Transverse colon (tissue), 4 donors: ENCODE results near the gene RBP3. TPM values are rescaled to one million over a fixed set of nuclear protein-coding genes. Genes with fewer than 3 reads are reported as not detected.

Experiments
- DNase-seq: peaks from one replicate; pipeline ENCODE4 v3.0.0-alpha.2; 2019
- H3K27ac ChIP-seq, 4 donors: fragments of 200-600 bp; sonication (generic); 2 replicates each; pipeline ENCODE4 v1.5.1; 2016 to 2018; ENCODE audit warnings: inconsistent platforms in 4 of 4
- H3K27me3 ChIP-seq: fragments of 200-600 bp; sonication (generic); 2 replicates; pipeline ENCODE4 v1.5.1; 2017; ENCODE audit warnings: inconsistent platforms
- H3K36me3 ChIP-seq, 4 donors: fragments of 200-600 bp; sonication (generic); 2 replicates each; pipeline ENCODE4 v1.5.1; 2017 to 2019; ENCODE audit warnings: inconsistent platforms in 4 of 4
- H3K4me1 ChIP-seq, 4 donors: fragments of 200-600 bp; sonication (generic); 2 replicates each; pipeline ENCODE4 v1.5.1; 2017 to 2020; ENCODE audit warnings: inconsistent platforms in 4 of 4
- H3K4me3 ChIP-seq, 4 donors: fragments of 200-600 bp; sonication (generic); 1 replicate in 1 of 4; 2 replicates in 3 of 4; pipeline versions ENCODE4 v1.5.1 to v1.6.1; 2017 to 2019; ENCODE audit warnings: inconsistent platforms in 4 of 4
- H3K9me3 ChIP-seq, 2 donors: fragments of 200-600 bp; sonication (generic); 2 replicates each; pipeline ENCODE4 v1.5.1; 2017 to 2019; ENCODE audit warnings: inconsistent platforms in 2 of 2
- EP300 ChIP-seq: sonication (generic); formaldehyde crosslinking; IDR thresholded peaks from one replicate; pipeline ENCODE4 v1.6.1; 2017; ENCODE audit warnings: antibody characterized with exemption, low read depth
- POLR2A ChIP-seq: fragments of 450-650 bp; IDR thresholded peaks from one replicate; pipeline ENCODE4 v1.6.1; 2016; ENCODE audit warnings: antibody characterized with exemption, mild to moderate bottlenecking, moderate library complexity
- POLR2AphosphoS5 ChIP-seq, 3 donors: sonication (generic); formaldehyde crosslinking; IDR thresholded peaks; one replicate each; pipeline ENCODE4 v1.6.1; 2016; ENCODE audit warnings: antibody characterized with exemption in 3 of 3
- WGBS, 2 donors: methylation state at CpG; one replicate each; pipeline ENCODE4 v1.1.5; 2018; ENCODE audit warnings: low coverage in 1 of 2; 5-methylcytosine and 5-hydroxymethylcytosine counted together
- in situ Hi-C, 4 donors: fragments of 200-750 bp; cut with MboI; loops; one replicate each; pipeline versions ENCODE4 v1.15.0 to v1.15.1; 2017; ENCODE audit warnings: low sequenced_read_pairs in 3 of 4, low pct_ligation_motif_present in 1 of 4, low pct_unique_long_range_greater_than_20kb in 1 of 4
- intact Hi-C: fragments of 100-400 bp; cut with DNase I; formaldehyde crosslinking; loops from one replicate; pipeline ENCODE4 v1.15.1; 2023; ENCODE audit warnings: low total_unique reads
- total RNA-seq, 4 donors: library from RNA; depleted of rRNA; stranded (reverse); fragments of >200 nt; gene quantifications; one replicate each; pipeline ENCODE4 v1.1.0, GENCODE V29; 2016
- TF ChIP-seq, protein P1 (sequence below), 5 experiments: fragments of 200-600 bp in 3 of 5; fragments of 450-650 bp in 2 of 5; sonication (generic) in 3 of 5; IDR thresholded peaks; 1 replicate in 2 of 5; 2 replicates in 3 of 5; pipeline ENCODE4 v1.5.1; 2016 to 2017; ENCODE audit warnings: antibody characterized with exemption in 5 of 5, inconsistent platforms in 3 of 5, mild to moderate bottlenecking in 2 of 5, moderate library complexity in 1 of 5

RBP3 gene
- total RNA-seq, 4 donors from 2014 or later: not detected

DNA sequence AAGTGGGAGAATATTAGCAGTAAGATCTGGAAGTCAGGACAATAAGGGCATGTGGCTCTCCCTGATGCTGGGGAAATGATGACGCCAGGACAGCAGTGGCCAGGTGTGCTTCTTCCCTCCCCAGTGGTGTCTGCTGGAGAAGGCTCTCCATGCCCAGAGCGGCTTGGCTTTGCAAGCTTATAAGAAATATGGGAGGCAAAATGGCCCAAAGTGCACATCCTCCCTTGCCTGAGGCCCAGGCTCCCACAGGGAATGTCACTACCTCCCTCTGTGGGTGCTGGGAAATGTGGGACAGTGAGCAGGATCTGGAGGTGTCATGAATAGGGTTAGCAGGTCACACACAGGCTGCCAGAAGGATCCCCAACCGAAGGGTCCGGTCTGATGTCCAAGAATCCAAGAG lies 53.0 kb downstream of the RBP3 start:
- intact Hi-C loops (no loop called here), in situ Hi-C loops (no loop called here)
- WGBS, 2 donors: 94% methylated on average over 4 of the region's 4 CpGs; no CpG with 5 or more reads in 1 of the 2 donors
- Histone ChIP-seq H3K9me3 (no peaks in the 10 kb centered on the region), H3K27me3 (no peaks in the 10 kb centered on the region), H3K4me3 (no peak overlapping the region), H3K36me3 (no peaks in the 10 kb centered on the region), H3K27ac (no peak overlapping the region), H3K4me1 (peaks cover 0 to 8% (median 0%) of the 10 kb centered on the region in 4 donors)
- TF ChIP-seq, protein P1, sequence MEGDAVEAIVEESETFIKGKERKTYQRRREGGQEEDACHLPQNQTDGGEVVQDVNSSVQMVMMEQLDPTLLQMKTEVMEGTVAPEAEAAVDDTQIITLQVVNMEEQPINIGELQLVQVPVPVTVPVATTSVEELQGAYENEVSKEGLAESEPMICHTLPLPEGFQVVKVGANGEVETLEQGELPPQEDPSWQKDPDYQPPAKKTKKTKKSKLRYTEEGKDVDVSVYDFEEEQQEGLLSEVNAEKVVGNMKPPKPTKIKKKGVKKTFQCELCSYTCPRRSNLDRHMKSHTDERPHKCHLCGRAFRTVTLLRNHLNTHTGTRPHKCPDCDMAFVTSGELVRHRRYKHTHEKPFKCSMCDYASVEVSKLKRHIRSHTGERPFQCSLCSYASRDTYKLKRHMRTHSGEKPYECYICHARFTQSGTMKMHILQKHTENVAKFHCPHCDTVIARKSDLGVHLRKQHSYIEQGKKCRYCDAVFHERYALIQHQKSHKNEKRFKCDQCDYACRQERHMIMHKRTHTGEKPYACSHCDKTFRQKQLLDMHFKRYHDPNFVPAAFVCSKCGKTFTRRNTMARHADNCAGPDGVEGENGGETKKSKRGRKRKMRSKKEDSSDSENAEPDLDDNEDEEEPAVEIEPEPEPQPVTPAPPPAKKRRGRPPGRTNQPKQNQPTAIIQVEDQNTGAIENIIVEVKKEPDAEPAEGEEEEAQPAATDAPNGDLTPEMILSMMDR (IDR thresholded peaks at IDR 0.05): no peak
- no peak for TF ChIP-seq POLR2AphosphoS5 (IDR thresholded peaks at IDR 0.05)
- no peak for TF ChIP-seq EP300
- TF ChIP-seq POLR2A: no peak
- no peak for DNase-seq

DNA sequence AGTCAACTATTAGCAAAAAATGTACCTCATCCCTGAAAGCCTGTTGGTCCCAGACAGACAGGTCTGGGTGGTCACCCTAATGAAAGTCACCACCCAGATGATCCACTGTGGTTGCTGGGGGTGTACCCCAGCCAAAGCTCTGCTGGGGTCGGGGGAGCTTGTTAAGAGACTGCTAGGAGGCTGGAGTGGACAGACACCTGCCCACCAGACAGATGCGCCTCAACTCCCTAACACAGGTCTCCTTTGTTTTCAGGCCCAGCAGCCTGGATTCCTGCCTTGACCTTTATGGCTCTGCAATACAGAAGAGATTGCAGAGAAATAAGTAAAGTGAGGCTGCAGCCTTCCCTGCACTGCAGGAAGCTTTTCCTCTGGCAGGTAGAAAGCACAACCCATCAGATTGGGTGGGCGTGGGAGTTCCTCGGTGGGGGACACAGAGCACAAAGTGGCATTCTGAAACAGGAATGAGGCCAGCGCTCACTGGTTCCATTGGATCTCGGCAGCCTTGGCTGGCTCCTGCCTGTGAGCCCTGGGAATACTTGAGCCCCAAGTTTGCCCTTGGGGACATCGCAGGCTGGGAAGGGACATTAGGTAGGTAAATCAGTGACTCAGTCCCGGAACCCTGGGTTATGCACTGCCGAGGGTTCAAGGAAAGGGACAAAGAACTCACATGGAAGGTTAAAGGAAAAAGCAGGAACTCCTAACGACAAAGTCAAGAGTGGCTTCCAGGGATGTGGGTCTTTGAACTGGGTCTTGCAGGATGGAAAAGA lies 53.9 kb downstream of the RBP3 start:
- no peaks in the 10 kb centered on the region for H3K9me3 ChIP-seq
- WGBS, 2 donors: 91% methylated on average over 10 of the region's 10 CpGs; no CpG with 5 or more reads in 1 of the 2 donors
- TF ChIP-seq POLR2A: no peak
- TF ChIP-seq EP300: no peak
- TF ChIP-seq, protein P1 (IDR thresholded peaks at IDR 0.05): no peak
- TF ChIP-seq POLR2AphosphoS5 (IDR thresholded peaks at IDR 0.05): no peak
- in situ Hi-C loops (no loop called here), intact Hi-C loops (no loop called here)
- peaks cover 0 to 8% (median 0%) of the 10 kb centered on the region in 4 donors for H3K4me1 ChIP-seq
- H3K36me3 ChIP-seq: no peaks in the 10 kb centered on the region
- H3K27me3 ChIP-seq: no peaks in the 10 kb centered on the region
- no peak overlapping the region for H3K4me3 ChIP-seq
- no peak for DNase-seq
- H3K27ac ChIP-seq: no peak overlapping the region

DNA sequence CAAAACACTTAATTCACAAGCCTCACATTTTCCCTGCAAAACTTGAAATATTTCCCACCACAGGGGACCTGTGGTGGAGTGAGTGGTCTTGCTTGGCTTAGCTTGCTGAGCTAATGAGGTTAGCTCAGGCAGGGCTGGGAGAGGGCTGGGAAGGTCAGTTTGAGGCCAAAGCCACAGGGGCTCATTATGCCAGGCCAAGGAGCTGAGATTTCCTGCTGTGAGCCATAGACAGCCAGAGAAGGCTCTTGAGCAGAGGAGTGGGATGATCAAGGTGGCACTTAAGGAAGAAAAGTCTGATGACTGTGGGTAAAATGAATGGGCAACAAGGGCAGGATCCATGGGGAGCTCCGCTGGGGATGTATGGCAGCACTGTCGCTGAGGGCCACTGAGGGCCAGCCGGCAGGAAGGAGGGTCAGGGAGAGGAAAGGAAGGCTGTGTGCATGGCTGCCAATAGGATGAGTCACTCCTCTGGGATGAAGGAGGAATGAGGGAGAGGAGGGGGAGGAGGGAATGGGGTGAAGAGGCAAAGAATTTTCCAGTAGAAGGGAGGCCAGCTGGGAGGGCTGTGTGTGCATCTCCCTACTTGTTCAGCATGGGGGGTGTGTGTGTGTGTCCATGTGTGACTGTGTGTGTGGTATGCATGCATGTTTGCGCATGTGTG lies 54.6 kb downstream of the RBP3 start:
- Histone ChIP-seq H3K27ac (peak overlapping the region in 1 of 4 donors; percentile 43), H3K4me3 (no peak overlapping the region), H3K4me1 (peaks cover 0 to 8% (median 0%) of the 10 kb centered on the region in 4 donors), H3K27me3 (no peaks in the 10 kb centered on the region), H3K9me3 (no peaks in the 10 kb centered on the region), H3K36me3 (no peaks in the 10 kb centered on the region)
- in situ Hi-C loops: no loop called here
- DNase-seq: peak; percentile 26
- WGBS, 2 donors: 22 to 66% methylated on average over 3 to 4 of the region's 4 CpGs
- intact Hi-C loops: no loop called here
- TF ChIP-seq POLR2A (no peak), POLR2AphosphoS5 (IDR thresholded peaks at IDR 0.05) (no peak), EP300 (no peak)
- TF ChIP-seq, protein P1 (IDR thresholded peaks at IDR 0.05): no peak

DNA sequence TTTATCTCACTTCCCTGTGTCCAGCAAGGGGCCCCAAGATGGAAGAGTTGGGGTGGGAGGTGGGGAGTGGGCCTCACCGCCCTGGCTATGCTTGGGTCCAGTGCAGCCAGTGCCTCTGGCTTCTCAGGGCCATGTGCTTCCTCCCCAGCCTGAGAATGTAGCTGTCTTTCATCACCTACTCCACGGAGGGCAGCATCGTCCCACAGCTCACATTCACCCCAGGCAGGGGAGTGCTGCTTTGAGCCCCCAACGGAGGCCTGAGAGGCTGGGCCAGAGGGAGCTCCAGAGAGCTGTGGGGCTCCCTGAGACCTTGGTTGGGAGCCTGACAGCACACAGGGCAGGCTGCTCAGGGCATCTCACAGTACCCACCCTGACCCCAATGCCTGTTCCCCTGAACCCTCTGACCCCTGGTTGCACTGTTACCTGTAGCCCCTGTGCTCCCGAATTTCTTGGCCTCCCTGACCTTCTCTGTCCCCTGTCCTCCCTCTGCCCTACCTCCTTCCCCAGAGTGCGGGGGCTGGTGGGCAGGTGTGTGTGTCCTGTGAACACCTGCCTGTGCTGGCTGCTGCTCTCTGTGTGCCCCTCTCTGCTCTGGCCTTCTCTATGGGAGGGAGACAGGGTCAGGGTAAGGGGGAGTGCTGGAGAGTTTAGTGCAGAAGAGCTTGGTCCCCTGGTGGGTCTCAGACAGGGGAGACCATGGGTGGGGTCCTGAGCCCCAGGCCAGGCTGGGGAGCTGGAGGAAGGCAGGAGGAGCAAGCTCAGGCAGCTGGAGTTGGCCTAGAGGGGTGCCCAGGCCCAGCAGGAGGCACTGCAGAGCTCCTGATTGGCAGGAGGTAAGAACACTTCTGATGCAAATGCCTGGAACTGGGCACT lies 55.5 kb downstream of the RBP3 start:
- intact Hi-C loops: no loop called here
- Histone ChIP-seq H3K9me3 (no peaks in the 10 kb centered on the region), H3K27ac (no peak overlapping the region), H3K4me3 (no peak overlapping the region), H3K36me3 (no peaks in the 10 kb centered on the region), H3K4me1 (peaks cover 0 to 8% (median 0%) of the 10 kb centered on the region in 4 donors), H3K27me3 (no peaks in the 10 kb centered on the region)
- WGBS, 2 donors: 30 to 78% methylated on average over 2 to 6 of the region's 6 CpGs
- no peak for TF ChIP-seq EP300
- TF ChIP-seq, protein P1 (IDR thresholded peaks at IDR 0.05): no peak
- no peak for TF ChIP-seq POLR2AphosphoS5 (IDR thresholded peaks at IDR 0.05)
- no peak for TF ChIP-seq POLR2A
- DNase-seq: no peak
- in situ Hi-C loops: no loop called here
